HG03571 (cell line): ENCODE measurements around the gene MGAT5.
"Not testable (repeated sequence)": the region's sequence is repeated elsewhere in the genome, so short reads cannot be mapped to it uniquely, and the experiment has no call there.

Source experiments
- ATAC-seq: cut with Tn5 transposase; IDR thresholded peaks from one replicate; pipeline ENCODE4 v1.9.1; 2021; ENCODE audit not compliant: unreplicated experiment

MGAT5 gene

DNA sequence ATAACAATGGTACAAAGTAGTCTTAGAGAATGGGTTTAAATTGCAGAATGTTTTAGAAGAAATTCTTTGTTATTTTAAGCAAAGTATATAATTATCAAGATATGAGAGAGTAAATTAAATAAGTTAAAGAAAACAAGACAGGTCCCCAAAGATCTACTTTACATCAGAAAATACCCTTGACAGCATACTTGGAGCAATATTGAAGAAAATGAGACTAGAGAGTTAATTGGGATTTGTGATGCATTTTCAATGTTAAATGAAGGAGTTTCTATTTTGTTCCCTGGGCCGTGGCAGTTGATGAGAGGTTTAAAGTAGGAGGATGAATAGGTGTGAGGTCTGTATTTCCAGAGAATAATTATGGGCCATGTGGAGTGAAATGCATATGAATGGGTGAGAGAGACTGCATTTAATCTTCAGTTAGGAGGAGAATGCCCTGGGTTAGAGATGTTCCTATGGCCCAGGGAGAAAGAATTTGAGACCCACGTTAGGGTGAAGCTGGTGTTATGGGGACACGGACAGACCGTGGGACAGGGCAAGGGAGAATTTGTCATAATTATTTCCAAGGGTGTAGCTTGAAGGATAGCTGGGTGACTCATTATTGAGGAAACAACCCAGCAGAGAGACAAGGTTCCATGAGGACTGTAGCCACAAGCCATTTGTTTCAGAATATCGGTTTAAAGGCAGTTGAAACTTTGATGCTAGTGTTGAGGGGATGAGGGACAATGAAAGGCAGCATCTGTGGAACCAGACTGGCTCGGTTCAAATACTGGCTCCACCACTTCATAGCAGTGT is 22.7 kb downstream of the MGAT5 start:
- no peak for ATAC-seq

GRCh38 chr2:134277223-134277622 is 23.4 kb downstream of the MGAT5 start:
- no peak for ATAC-seq

DNA sequence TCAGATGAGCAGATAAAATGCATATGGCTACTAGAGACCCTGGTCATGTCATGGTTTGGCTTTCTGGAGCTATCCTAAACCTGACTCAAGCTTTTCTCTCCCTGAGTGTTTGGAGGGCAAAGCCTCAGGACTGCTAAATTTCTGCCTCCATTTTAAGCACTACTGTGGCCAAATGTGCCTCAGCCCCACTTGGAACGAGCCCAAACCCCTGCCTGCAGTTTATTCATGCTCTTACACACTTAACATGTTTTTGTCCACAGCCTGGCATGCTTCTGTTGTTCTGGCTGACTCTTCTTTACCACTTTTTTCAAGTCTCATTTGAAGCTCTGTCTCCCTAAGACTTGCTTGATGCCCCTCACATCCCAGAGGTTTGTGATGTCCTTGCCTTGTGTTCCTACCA is 24.7 kb downstream of the MGAT5 start:
- no peak for ATAC-seq

DNA sequence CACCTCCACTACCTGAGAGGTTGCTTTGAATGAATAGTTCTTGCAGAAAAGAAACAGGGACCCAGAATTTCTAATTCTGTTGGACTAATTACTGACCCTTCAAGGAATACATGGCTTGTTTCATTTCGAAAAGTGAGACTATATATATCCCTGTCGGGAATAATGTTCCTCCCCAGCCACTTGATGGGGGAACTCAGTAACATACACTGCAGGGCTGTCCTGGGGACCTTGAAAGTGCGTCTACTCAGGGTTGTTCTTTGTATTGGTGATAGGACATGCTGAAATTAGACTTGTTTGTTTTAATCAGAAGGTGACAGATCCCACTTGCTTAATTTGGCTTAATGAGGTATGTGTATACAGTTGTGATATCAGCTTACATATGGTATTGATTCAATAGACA is 25.5 kb downstream of the MGAT5 start:
- ATAC-seq: no peak

- ATAC-seq: no peak
These were observed 26.4 kb downstream of the MGAT5 start for GRCh38 chr2:134280231-134280630.

- no peak for ATAC-seq
These were observed 26.9 kb downstream of the MGAT5 start for GRCh38 chr2:134280726-134281125.

DNA sequence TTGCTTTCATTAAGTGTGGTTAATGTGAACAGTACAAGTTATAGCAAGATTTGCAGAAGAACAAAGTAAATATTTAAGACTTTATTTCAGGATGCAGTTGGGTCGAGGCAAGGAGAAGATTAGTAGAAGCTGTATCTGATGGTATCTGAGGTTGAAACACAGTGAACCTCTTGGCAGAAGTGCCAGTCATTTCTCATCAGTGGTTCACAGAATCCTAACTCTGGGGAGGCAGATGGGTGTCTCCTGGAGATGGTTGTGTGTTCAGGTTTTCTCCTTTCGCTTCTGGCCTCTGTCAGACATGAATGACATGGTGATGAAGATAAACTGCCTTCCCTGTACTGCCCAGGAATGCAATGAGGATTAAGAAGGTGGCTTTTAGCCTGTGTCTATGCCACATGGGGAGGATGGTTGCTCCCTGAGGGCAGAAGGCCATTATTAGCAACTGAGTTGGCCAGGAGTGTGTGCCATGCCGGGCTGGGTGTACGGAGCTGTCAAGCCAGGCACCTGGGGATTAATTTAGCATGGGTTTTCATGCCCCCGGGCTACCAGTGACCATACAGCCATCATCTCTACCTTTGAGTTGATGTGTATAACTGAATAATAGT is 28.0 kb downstream of the MGAT5 start:
- no peak for ATAC-seq

DNA sequence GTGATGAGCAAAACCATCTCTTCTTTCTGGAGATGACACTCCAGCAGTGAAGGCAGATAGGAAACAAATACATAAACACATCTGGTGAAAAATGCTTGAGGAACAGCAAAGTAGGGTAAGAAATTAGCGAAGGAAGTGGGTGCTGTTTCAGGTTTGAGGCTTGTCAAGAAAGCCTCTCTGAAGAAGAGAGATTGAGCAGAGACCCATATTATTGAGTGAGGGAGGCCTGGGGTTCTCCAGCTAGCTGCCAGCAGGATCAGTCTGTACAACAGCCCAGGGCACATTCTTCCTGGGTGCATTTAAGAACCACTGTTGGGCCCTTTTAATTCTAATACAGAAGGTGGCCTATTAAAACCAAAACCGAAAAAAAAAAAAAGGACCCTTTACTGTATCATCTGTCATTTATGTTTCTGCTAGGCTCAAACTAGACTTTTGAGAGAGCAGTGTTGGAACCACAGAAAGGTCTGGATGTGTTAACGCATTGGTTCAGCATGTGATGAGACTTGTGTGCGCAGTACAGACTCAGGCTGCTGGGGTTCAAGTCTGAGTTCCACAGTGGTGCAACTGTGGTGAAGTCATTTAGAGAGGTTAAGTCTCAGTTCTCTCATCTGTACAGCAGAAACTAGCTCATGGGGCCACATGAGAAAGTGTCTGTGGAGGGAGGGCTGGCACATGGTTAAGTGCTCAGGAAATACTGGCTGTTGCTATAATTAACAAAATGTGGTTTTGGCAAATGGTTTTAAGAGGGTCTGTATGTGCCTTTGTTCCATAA is 28.9 kb downstream of the MGAT5 start:
- peak; percentile 87 for ATAC-seq

GRCh38 chr2:134283661-134284060 is 29.8 kb downstream of the MGAT5 start:
- ATAC-seq: no peak

- no peak for ATAC-seq
These were observed 30.3 kb downstream of the MGAT5 start for GRCh38 chr2:134284119-134284670.

- ATAC-seq: peak; percentile 40
These were observed 33.5 kb downstream of the MGAT5 start for GRCh38 chr2:134287323-134287722.

GRCh38 chr2:134288814-134289213 is 34.9 kb downstream of the MGAT5 start:
- ATAC-seq: no peak

- no peak for ATAC-seq
These were observed 35.4 kb downstream of the MGAT5 start for GRCh38 chr2:134289225-134289624.

- ATAC-seq: peak; percentile 45
These were observed 36.5 kb downstream of the MGAT5 start for GRCh38 chr2:134290358-134290757.

GRCh38 chr2:134292514-134292913 is 38.6 kb downstream of the MGAT5 start:
- no peak for ATAC-seq

DNA sequence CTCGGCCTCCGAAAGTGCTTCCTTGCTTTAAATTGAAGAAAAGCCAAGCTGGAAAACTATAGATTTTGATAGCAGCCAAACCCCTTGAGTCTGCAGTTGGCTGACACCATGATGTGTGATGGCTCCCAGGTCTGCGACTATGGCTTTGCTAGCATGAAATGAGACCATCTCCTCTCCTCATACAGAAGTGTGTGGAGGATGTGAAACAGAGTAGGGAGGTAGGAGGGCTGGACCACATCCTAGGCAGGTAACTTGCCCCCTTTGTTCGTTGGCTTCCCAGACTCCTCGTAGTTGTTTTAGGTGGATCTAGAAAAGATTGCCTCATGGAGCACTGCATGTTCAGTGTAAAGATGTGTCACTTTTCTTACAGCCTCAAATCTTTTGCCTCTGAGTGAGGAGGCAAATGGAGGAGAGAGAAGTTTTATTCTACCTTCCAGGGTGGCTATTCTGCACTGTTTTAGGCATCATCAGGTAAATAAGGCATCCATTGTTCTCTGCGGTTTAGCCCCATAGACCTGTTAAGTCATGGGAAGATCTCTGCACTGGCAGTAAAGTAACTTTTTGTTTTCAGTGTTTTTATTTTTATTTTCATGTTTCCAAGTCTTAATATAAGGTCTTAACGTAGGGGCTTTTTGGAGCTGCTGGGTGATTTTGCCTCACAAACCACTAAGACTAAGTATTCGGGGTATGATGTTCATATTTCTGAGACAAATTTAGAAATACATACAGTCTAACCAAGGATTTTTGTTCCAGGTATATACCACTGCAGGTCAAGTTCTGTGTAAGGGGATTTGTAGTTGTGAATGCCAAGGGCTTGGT is 40.1 kb downstream of the MGAT5 start:
- ATAC-seq: no peak

DNA sequence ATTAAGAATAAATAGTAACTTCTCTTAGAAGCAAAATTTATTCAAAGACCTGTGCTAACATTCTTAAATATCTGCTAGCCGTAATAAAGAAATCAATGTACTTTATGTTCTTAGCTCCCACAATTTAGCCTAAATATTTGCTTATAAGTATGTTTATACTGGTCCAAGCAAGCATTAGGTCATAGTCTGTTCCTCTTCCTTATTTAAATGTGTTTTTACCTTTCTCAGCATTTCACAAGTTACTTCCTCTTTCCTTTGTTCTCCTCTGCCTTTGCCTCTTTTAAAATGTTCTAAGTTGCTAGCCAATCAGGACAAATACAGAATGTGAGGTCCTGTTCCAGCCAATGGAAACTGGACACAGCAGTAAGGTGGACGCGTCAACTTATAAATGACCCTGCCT is 40.7 kb downstream of the MGAT5 start:
- ATAC-seq: not testable (repeated sequence)

GRCh38 chr2:134295441-134295840 is 41.6 kb downstream of the MGAT5 start:
- no peak for ATAC-seq

DNA sequence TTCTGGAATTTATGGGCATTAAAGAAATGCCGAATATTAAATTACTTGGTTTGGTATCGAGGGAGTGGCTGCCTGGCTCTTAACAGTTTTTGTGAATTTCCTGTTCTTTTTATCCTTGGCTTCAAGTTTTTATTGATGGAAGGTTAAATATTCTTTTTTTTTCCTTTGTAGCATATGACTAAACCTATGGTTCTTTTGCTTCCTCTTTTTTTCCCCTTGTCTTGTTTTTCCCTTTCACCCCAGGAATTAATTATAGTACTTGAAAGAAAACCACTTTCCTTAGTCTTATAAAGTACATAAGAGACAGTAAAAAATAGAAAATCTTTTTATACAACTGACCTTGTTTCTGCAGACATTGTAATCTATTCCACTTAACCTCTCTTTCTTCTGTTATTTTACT is 42.4 kb downstream of the MGAT5 start:
- no peak for ATAC-seq

DNA sequence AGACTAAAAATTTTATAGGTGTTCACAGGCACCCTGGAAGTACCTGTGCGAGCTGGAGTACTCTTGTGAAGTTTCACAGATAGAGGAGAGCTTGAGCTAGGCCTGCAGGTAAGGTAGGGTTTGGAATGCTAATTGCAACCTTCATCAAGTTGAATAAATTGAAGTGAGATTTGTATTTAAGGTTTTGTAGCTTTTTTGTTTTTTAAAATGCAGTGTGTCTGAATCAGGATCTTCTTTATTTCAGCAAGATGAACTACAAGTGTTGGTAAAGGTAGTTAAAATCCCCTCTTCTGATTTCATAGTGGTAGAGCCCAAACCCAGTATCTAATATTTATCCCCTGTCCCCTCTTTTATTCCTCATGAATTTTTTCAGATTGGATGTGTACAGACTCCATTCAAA is 45.5 kb downstream of the MGAT5 start:
- no peak for ATAC-seq

DNA sequence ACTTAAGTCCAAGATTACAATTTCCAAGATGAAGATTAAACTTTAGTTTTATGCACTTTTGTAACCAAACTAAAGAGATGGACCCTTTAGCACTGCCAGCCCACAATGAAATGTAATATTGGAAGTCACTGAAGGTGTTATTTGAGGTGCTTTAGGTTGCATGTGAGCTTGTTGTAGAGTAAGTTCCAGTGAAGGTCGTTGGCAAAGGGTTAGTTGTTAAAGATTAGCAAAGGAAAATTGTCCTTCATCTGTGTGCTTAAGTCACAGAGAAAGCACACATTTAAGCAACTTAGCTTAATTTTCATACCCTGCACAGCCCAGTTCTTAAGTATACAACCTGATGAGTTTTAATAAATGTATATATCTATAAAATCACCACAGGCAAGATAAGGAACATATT is 46.7 kb downstream of the MGAT5 start:
- ATAC-seq: no peak
